Loucy (cell line): ENCODE data around the gene BCR.

Experiments
- H2AFZ ChIP-seq: fragments of 200-600 bp; sonication (generic); 2 replicates; pipeline ENCODE4 v1.6.0; 2016; ENCODE audit warnings: antibody characterized with exemption, mild to moderate bottlenecking, low read length, moderate library complexity
- H3F3A ChIP-seq: fragments of 200-600 bp; 2 replicates; pipeline ENCODE4 v1.6.0; 2016; ENCODE audit warnings: antibody characterized with exemption, low read depth, mild to moderate bottlenecking
- H3K27me3 ChIP-seq: fragments of 200-600 bp; sonication (generic); 2 replicates; pipeline ENCODE4 v1.6.1; 2014; ENCODE audit warnings: low read length, mild to moderate bottlenecking; ENCODE audit not compliant: insufficient read depth, poor library complexity, severe bottlenecking
- H3K36me3 ChIP-seq: fragments of 200-600 bp; sonication (generic); 2 replicates; pipeline ENCODE4 v1.6.1; 2016; ENCODE audit warnings: low read length; ENCODE audit not compliant: insufficient read depth
- H3K4me1 ChIP-seq: fragments of 200-600 bp; sonication (generic); 2 replicates; pipeline ENCODE4 v1.5.1; 2014; ENCODE audit warnings: low read length, mild to moderate bottlenecking; ENCODE audit not compliant: insufficient read depth, poor library complexity, severe bottlenecking
- H3K4me2 ChIP-seq: fragments of 200-600 bp; sonication (generic); 2 replicates; pipeline ENCODE4 v1.6.0; 2014; ENCODE audit warnings: antibody characterized with exemption, low read length, low read depth, mild to moderate bottlenecking; ENCODE audit not compliant: poor library complexity, severe bottlenecking
- H3K4me3 ChIP-seq: fragments of 200-600 bp; sonication (generic); 2 replicates; pipeline ENCODE4 v1.5.1; 2014; ENCODE audit warnings: low read length, mild to moderate bottlenecking, mixed read lengths; ENCODE audit not compliant: poor library complexity, severe bottlenecking
- H3K79me2 ChIP-seq: fragments of 200-600 bp; sonication (generic); 2 replicates; pipeline ENCODE4 v1.6.1; 2014; ENCODE audit warnings: low read length; ENCODE audit not compliant: insufficient read depth
- H3K9ac ChIP-seq: fragments of 200-600 bp; sonication (generic); 2 replicates; pipeline ENCODE4 v1.6.0; 2014; ENCODE audit warnings: mild to moderate bottlenecking, low read depth, low read length, moderate library complexity; ENCODE audit not compliant: poor library complexity, severe bottlenecking
- H3K9me2 ChIP-seq: fragments of 200-600 bp; sonication (generic); replicated peaks from 2 replicates; pipeline ENCODE4 v1.6.1; 2016; ENCODE audit warnings: low read depth, low read length, mixed read lengths
- H3K9me3 ChIP-seq: fragments of 200-600 bp; sonication (generic); 2 replicates; pipeline ENCODE4 v1.6.1; 2014; ENCODE audit warnings: mild to moderate bottlenecking, antibody characterized with exemption, low read length, low read depth; ENCODE audit not compliant: insufficient read depth
- H4K20me1 ChIP-seq: fragments of 200-600 bp; sonication (generic); 2 replicates; pipeline ENCODE4 v1.6.0; 2014; ENCODE audit warnings: antibody characterized with exemption, low read length, mild to moderate bottlenecking; ENCODE audit not compliant: insufficient read depth, poor library complexity, severe bottlenecking
- CTCF ChIP-seq: fragments of 200-600 bp; sonication (generic); conservative IDR thresholded peaks from 2 replicates; pipeline ENCODE4 v1.5.1; 2014; ENCODE audit warnings: mild to moderate bottlenecking, antibody characterized with exemption, low read length
- EZH2phosphoT487 ChIP-seq: fragments of 200-600 bp; IDR thresholded peaks from 2 replicates; pipeline ENCODE4 v1.6.1; 2018; ENCODE audit warnings: antibody characterized with exemption, mild to moderate bottlenecking, moderate library complexity, borderline replicate concordance

Gene BCR

GRCh38 chr22:23240639-23241389 is 60.5 kb downstream of the BCR start:
- Histone ChIP-seq H4K20me1 (peaks cover 98% of the 10 kb centered on the region), H2AFZ (no peak overlapping the region), H3K27me3 (no peaks in the 10 kb centered on the region), H3K9me3 (no peaks in the 10 kb centered on the region), H3K4me3 (no peak overlapping the region), H3K36me3 (peaks cover 64% of the 10 kb centered on the region; the same call in 1 of the 2 replicates), H3F3A (no peaks in the 10 kb centered on the region), H3K79me2 (peaks cover 99% of the 10 kb centered on the region), H3K9ac (no peak overlapping the region), H3K9me2 (no peaks in the 10 kb centered on the region), H3K4me1 (peaks cover 29% of the 10 kb centered on the region), H3K4me2 (no peak overlapping the region)
- peak; percentile 60 for TF ChIP-seq CTCF
- TF ChIP-seq EZH2phosphoT487, result no peak

GRCh38 chr22:23241562-23242472 is 61.5 kb downstream of the BCR start:
- Histone ChIP-seq H3K9me2 (no peaks in the 10 kb centered on the region), H3K9ac (peak overlapping the region; percentile 2), H3K9me3 (no peaks in the 10 kb centered on the region), H3K36me3 (peaks cover 64% of the 10 kb centered on the region; the same call in 1 of the 2 replicates), H3F3A (no peaks in the 10 kb centered on the region), H2AFZ (no peak overlapping the region), H3K79me2 (peaks cover 99% of the 10 kb centered on the region), H3K27me3 (no peaks in the 10 kb centered on the region), H3K4me1 (peaks cover 29% of the 10 kb centered on the region), H4K20me1 (peaks cover 98% of the 10 kb centered on the region), H3K4me2 (peak overlapping the region; percentile 38), H3K4me3 (no peak overlapping the region)
- no peak for TF ChIP-seq EZH2phosphoT487
- no peak for TF ChIP-seq CTCF

- H3K79me2 ChIP-seq, result peaks cover 99% of the 10 kb centered on the region
- H3K4me1 ChIP-seq, result peaks cover 30% of the 10 kb centered on the region
- no peaks in the 10 kb centered on the region for H3K9me2 ChIP-seq
- H3K9me3 ChIP-seq, result no peaks in the 10 kb centered on the region
- no peaks in the 10 kb centered on the region for H3K27me3 ChIP-seq
- H3F3A ChIP-seq, result no peaks in the 10 kb centered on the region
- TF ChIP-seq EZH2phosphoT487 (no peak), CTCF (no peak)
- H2AFZ ChIP-seq, result no peak overlapping the region
- H3K36me3 ChIP-seq, result peaks cover 62% of the 10 kb centered on the region; the same call in 1 of the 2 replicates
- peaks cover 98% of the 10 kb centered on the region for H4K20me1 ChIP-seq
- H3K4me3 ChIP-seq, result no peak overlapping the region
- H3K4me2 ChIP-seq, result peak overlapping the region; percentile 38
- peak overlapping the region; percentile 2 for H3K9ac ChIP-seq
Observed at GRCh38 chr22:23242473-23243001, 62.2 kb downstream of the BCR start.
